Choroid plexus epithelial cell (primary cell): ENCODE measurements around the gene ATG9B.

ENCODE experiments used
- DNase-seq: peaks from one replicate; pipeline ENCODE4 v3.0.0-alpha.2; 2010; ENCODE audit warnings: low read depth
- H3K4me3 ChIP-seq: 2 replicates; pipeline ENCODE4 v1.5.1; 2011; ENCODE audit warnings: low read depth, mild to moderate bottlenecking, control low read depth, low read length, moderate library complexity
- TF ChIP-seq, protein P1 (sequence below): conservative IDR thresholded peaks from 2 replicates; pipeline ENCODE4 v1.5.1; 2011; ENCODE audit warnings: low read depth, mild to moderate bottlenecking, control low read depth, inconsistent platforms, low read length, moderate library complexity

ATG9B gene

DNA sequence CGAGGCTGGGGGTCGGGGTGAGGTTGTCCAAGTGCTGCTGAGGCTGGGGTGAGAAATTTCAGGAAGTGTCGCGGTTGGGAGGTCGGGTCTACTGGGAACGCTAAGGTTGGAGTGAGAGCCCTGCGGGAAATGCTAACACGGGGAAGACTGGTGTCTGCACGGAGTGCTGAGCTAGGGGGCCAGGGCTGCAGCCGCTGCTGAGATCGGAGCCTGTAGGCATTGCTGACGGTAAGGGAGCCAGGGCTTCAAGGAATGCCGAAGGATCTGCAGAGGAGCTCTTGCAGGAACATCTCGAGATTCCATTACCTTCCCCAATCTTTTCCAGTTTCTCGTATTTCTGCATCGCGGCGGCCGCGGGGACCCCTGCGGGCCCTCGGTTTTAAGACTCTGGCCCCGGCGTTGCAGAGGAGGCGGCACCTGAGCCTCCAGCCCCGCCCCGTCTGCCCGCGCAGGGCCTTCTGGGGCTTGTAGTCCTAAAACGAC is 33.3 kb upstream of the ATG9B start, which contains the start of gene CDK5:
TSS of gene CDK5 (minus strand) at position 392 of the 483 bp plus-strand sequence. CDS start at position 343, 49 bp downstream.
- TF ChIP-seq, protein P1, sequence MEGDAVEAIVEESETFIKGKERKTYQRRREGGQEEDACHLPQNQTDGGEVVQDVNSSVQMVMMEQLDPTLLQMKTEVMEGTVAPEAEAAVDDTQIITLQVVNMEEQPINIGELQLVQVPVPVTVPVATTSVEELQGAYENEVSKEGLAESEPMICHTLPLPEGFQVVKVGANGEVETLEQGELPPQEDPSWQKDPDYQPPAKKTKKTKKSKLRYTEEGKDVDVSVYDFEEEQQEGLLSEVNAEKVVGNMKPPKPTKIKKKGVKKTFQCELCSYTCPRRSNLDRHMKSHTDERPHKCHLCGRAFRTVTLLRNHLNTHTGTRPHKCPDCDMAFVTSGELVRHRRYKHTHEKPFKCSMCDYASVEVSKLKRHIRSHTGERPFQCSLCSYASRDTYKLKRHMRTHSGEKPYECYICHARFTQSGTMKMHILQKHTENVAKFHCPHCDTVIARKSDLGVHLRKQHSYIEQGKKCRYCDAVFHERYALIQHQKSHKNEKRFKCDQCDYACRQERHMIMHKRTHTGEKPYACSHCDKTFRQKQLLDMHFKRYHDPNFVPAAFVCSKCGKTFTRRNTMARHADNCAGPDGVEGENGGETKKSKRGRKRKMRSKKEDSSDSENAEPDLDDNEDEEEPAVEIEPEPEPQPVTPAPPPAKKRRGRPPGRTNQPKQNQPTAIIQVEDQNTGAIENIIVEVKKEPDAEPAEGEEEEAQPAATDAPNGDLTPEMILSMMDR: no peak
- DNase-seq: no peak
- peak within 1 kb of the TSS; percentile 78 for H3K4me3 ChIP-seq

DNA sequence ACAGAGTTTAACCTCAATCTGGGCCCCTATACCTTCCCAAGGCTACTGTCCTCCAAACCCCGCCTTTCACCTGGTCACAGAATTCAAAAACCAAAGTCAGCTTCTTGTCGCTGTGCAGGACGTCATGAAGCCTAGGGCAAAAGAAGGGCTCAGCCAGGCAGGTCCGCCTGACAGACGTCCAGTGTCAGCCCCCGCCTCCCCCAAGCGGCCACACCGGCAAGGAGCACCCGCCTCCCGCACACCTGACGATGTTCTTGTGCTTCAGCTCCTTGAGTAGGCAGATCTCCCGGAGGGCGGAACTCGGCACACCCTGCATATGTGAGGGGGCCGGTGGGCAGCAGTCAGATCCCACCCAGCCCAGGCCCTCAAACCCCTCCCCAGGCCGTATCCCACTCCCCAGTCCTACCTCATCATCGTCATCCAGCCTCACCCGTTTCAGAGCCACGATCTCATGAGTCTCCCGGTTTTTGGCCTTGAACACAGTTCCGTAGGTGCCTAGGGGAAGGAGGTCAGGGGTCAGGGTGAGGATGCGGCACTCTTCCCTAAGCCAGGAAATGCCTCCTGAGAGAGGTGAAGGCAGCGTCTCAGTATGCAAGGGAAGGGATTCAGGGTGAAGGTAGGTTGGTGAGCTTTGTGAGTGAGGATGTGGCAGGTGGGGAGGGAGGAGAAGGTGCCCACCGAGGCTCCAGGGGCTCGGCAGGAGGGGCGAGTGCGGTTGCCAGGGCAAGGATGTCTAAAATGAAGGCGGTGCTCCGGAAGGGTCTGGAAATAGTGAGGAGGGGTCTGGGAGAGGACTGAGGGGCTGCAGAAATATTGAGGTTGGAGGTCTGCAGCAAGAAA is 32.6 kb upstream of the ATG9B start:
- peak overlapping the region; percentile 78 for H3K4me3 ChIP-seq
- no peak for DNase-seq
- TF ChIP-seq, protein P1: no peak

DNA sequence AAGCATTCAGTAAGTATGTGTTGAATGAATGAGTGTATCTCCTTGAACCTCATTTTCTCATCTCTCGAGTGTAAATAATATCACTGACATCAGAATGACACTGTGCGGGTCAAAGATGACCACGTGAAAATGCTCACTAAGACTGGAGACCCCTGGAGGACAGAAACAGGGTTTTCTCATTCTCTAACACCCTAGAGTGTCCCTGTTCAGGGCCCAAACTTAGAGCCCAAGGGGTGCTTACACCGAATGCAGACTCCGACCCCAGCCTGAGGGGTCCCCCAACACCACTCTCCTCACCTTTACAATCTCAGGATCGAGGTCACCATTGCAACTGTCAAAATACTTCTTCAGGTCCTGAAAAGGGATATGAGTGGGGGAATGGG is 32.0 kb upstream of the ATG9B start:
- H3K4me3 ChIP-seq: no peak overlapping the region
- TF ChIP-seq, protein P1: no peak
- DNase-seq: no peak

DNA sequence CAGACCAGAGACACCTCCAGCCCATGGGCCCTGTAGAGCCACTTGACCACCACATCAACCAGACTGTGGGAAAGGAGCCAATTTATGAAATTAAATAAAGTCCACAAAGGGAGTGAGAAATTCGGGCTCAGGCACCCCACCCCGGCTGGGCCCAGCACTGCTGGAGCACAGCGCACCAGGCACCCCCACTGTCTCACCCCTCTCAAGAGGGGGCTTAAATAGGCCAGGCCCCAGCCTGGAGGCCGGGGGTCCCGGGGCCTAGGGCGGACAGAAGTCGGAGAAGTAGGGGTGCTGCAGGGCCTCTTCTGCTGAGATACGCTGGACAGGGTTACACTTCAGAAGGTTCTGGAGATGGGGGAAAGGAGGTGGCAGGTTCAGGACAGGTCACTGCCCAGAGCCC is 29.5 kb upstream of the ATG9B start:
- TF ChIP-seq, protein P1: no peak
- DNase-seq: no peak

DNA sequence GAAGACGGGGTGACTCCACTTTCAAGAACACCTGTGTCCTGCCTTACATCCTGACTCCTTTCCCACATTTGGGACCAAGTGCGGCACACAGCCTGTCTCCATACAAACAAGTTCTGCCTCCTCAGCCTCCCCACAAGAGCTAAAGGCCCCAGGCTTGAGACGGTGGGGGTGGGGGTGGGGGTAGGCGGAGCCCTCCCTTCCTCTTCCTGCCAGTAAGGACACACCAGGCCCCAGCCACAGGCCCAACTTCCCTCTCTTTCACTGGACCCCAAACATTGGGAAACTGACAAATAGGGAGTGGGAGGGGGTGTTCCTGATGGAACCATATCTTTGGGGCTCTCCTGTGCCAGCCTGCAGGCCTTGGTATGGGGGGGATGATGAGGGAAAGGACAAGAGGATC is 28.8 kb upstream of the ATG9B start:
- TF ChIP-seq, protein P1: no peak
- H3K4me3 ChIP-seq: no peak overlapping the region
- no peak for DNase-seq

More for the DNA sequence above, 29.5 kb upstream of the ATG9B start:
- no peak overlapping the region for H3K4me3 ChIP-seq

DNA sequence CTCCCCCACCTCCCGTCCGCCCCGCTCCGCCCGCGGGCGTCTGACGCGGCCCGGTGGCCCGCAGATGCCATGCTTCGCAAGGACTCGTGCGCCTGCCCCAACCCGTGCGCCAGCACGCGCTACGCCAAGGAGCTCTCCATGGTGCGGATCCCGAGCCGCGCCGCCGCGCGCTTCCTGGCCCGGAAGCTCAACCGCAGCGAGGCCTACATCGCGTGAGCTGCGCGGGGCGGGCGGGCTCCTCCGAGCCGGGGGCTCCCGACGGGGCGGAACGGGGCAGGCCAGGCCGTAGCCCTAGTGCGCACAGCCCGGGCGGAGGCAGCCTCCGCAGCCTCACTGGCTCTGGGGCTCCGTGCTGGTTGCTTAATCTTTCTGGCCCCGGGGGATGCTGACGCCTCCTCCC is 26.8 kb upstream of the ATG9B start:
- no peak overlapping the region for H3K4me3 ChIP-seq

More for the DNA sequence above, 26.8 kb upstream of the ATG9B start:
- TF ChIP-seq, protein P1: no peak
- peak; percentile 79 for DNase-seq
